Measurements from ENCODE around the gene CGNL1.

- TF ChIP-seq, protein P1, sequence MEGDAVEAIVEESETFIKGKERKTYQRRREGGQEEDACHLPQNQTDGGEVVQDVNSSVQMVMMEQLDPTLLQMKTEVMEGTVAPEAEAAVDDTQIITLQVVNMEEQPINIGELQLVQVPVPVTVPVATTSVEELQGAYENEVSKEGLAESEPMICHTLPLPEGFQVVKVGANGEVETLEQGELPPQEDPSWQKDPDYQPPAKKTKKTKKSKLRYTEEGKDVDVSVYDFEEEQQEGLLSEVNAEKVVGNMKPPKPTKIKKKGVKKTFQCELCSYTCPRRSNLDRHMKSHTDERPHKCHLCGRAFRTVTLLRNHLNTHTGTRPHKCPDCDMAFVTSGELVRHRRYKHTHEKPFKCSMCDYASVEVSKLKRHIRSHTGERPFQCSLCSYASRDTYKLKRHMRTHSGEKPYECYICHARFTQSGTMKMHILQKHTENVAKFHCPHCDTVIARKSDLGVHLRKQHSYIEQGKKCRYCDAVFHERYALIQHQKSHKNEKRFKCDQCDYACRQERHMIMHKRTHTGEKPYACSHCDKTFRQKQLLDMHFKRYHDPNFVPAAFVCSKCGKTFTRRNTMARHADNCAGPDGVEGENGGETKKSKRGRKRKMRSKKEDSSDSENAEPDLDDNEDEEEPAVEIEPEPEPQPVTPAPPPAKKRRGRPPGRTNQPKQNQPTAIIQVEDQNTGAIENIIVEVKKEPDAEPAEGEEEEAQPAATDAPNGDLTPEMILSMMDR (IDR thresholded peaks at IDR 0.05): no peak
- TF ChIP-seq POLR2A (IDR thresholded peaks at IDR 0.05): no peak
These were observed 118.3 kb downstream of the CGNL1 start for GRCh38 chr15:57494581-57494980.
